VCaP (cell line): Measurements from ENCODE around the gene HRCT1.
"Not testable (repeated sequence)": the region's sequence is repeated elsewhere in the genome, so short reads cannot be mapped to it uniquely, and the experiment has no call there.

Experiments used
- H3K27ac ChIP-seq: fragments of 450-650 bp; 2 replicates; pipeline ENCODE4 v1.5.1; 2017
- CTCF ChIP-seq: fragments of 450-650 bp; conservative IDR thresholded peaks from 2 replicates; pipeline ENCODE4 v1.5.1; 2017; ENCODE audit warnings: mild to moderate bottlenecking, moderate library complexity

The HRCT1 gene

GRCh38 chr9:35908504-35909125 lies 2.6 kb downstream of the HRCT1 start:
- TF ChIP-seq CTCF, result no peak
- peak overlapping the region; percentile 48; the same call in 1 of the 2 replicates for H3K27ac ChIP-seq

- H3K27ac ChIP-seq, result peak within 1 kb of the TSS; percentile 48; the same call in 1 of the 2 replicates
- no peak for TF ChIP-seq CTCF
These were observed 3.3 kb downstream of the HRCT1 start, which contains the start of gene SPAAR for GRCh38 chr9:35909274-35909673. Gene SPAAR (plus strand): TSS chr9:35909490. CDS start chr9:35910464, 974 bp downstream.

- TF ChIP-seq CTCF, result no peak
- no peak overlapping the region for H3K27ac ChIP-seq
These were observed 3.9 kb downstream of the HRCT1 start for GRCh38 chr9:35909687-35910612.

GRCh38 chr9:35910613-35911359 lies 4.8 kb downstream of the HRCT1 start:
- H3K27ac ChIP-seq, result no peak overlapping the region
- TF ChIP-seq CTCF, result peak; percentile 86

- no peak for TF ChIP-seq CTCF
These were observed 5.7 kb downstream of the HRCT1 start for GRCh38 chr9:35911690-35912089.

GRCh38 chr9:35912791-35913400 lies 6.9 kb downstream of the HRCT1 start:
- no peak for TF ChIP-seq CTCF
- no peak overlapping the region for H3K27ac ChIP-seq

More at GRCh38 chr9:35911690-35912089, 5.7 kb downstream of the HRCT1 start:
- H3K27ac ChIP-seq, result no peak overlapping the region

GRCh38 chr9:35913429-35913828 lies 7.4 kb downstream of the HRCT1 start:
- H3K27ac ChIP-seq, result not testable (repeated sequence)
